Brain microvascular endothelial cell (primary cell): ENCODE measurements around the gene MKRN2.

ENCODE experiments used
- DNase-seq: peaks from one replicate; pipeline ENCODE4 v3.0.0-alpha.2; 2020
- H3K27ac ChIP-seq: fragments of 250-450 bp; sonication (Bioruptor Pico); 2 replicates; pipeline ENCODE4 v1.5.1; 2020; ENCODE audit warnings: mild to moderate bottlenecking, moderate library complexity
- H3K27me3 ChIP-seq: fragments of 250-450 bp; sonication (Bioruptor Pico); replicated peaks from 2 replicates; pipeline ENCODE4 v1.5.1; 2020; ENCODE audit warnings: mild to moderate bottlenecking
- H3K36me3 ChIP-seq: fragments of 250-450 bp; sonication (Bioruptor Pico); replicated peaks from 2 replicates; pipeline ENCODE4 v1.5.1; 2020; ENCODE audit warnings: mild to moderate bottlenecking
- H3K4me3 ChIP-seq: 2 replicates; pipeline ENCODE4 v1.5.1; 2011; ENCODE audit warnings: low read depth, mild to moderate bottlenecking, control low read depth, low read length, moderate library complexity
- CTCF ChIP-seq: IDR thresholded peaks from 2 replicates; pipeline ENCODE4 v1.5.1; 2011; ENCODE audit warnings: low read depth, mild to moderate bottlenecking, moderate library complexity, low read length, control low read depth, inconsistent platforms; ENCODE audit errors: missing control alignments
- in situ Hi-C: cut with HindIII; loops from 2 replicates; pipeline ENCODE4 v1.10.0; 2017; ENCODE audit warnings: low sequenced_read_pairs, low pct_ligation_motif_present

Gene MKRN2

GRCh38 chr3:12588039-12589009 is 31.4 kb downstream of the MKRN2 start:
- no peak overlapping the region for H3K27ac ChIP-seq
- in situ Hi-C loops: no loop called here
- no peak for DNase-seq
- H3K4me3 ChIP-seq: no peak overlapping the region
- no peak for TF ChIP-seq CTCF
- H3K27me3 ChIP-seq: no peaks in the 10 kb centered on the region
- H3K36me3 ChIP-seq: peaks cover 61% of the 10 kb centered on the region

GRCh38 chr3:12590096-12590495 is 33.2 kb downstream of the MKRN2 start:
- in situ Hi-C loops: no loop called here
- DNase-seq: no peak
- Histone ChIP-seq H3K4me3 (no peak overlapping the region), H3K36me3 (peaks cover 55% of the 10 kb centered on the region), H3K27me3 (no peaks in the 10 kb centered on the region), H3K27ac (no peak overlapping the region)
- TF ChIP-seq CTCF: no peak

GRCh38 chr3:12591456-12591855 is 34.6 kb downstream of the MKRN2 start:
- no peak for TF ChIP-seq CTCF
- H3K27me3 ChIP-seq: no peaks in the 10 kb centered on the region
- H3K4me3 ChIP-seq: no peak overlapping the region
- in situ Hi-C loops: no loop called here
- H3K27ac ChIP-seq: no peak overlapping the region
- DNase-seq: no peak
- H3K36me3 ChIP-seq: peaks cover 50% of the 10 kb centered on the region

- Histone ChIP-seq H3K27me3 (no peaks in the 10 kb centered on the region), H3K4me3 (no peak overlapping the region), H3K36me3 (peaks cover 46% of the 10 kb centered on the region), H3K27ac (no peak overlapping the region)
- in situ Hi-C loops: no loop called here
- no peak for DNase-seq
- no peak for TF ChIP-seq CTCF
Measured at GRCh38 chr3:12591997-12592715, 35.3 kb downstream of the MKRN2 start.

- TF ChIP-seq CTCF: no peak
- no peaks in the 10 kb centered on the region for H3K27me3 ChIP-seq
- no peak for DNase-seq
- no peak overlapping the region for H3K4me3 ChIP-seq
- in situ Hi-C loops: no loop called here
- H3K27ac ChIP-seq: no peak overlapping the region
- peaks cover 47% of the 10 kb centered on the region for H3K36me3 ChIP-seq
Measured at GRCh38 chr3:12593473-12593872, 36.6 kb downstream of the MKRN2 start.
